Measurements from ENCODE around the gene SPAST. TPM values are rescaled to one million over a fixed set of nuclear protein-coding genes. Genes with fewer than 3 reads are reported as not detected.

SPAST gene
- total and polyA plus RNA-seq, 2 of the 13 experiments (the other 11 are each of a cell fraction or from before 2014, with no cell fraction given), result 11.5 to 40.4 TPM

GRCh38 chr2:32039447-32040219, 23.7 kb upstream of the SPAST start, which contains the start of gene DPY30 (continued):
- TF ChIP-seq CREB1 (IDR thresholded peaks at IDR 0.05) (peak; percentile 65), CREB1 (CRISPR knock-in tag; IDR thresholded peaks at IDR 0.05) (no peak), SIX4 (CRISPR knock-in tag; IDR thresholded peaks at IDR 0.05) (peak; percentile 12), ZBTB49 (CRISPR knock-in tag; IDR thresholded peaks at IDR 0.05; ENCODE audit: borderline replicate concordance) (no peak), NKX3-1 (CRISPR knock-in tag; IDR thresholded peaks at IDR 0.05) (peak; percentile 92), PAWR (CRISPR knock-in tag; IDR thresholded peaks at IDR 0.05; ENCODE audit: borderline replicate concordance) (no peak), STAT5B (CRISPR knock-in tag; IDR thresholded peaks at IDR 0.05) (peak; percentile 80; the same call in 1 of the 2 replicates), ZBTB26 (CRISPR knock-in tag; IDR thresholded peaks at IDR 0.05; ENCODE audit: borderline replicate concordance) (peak; percentile 75), FOXO1 (CRISPR knock-in tag; IDR thresholded peaks at IDR 0.05) (peak; percentile 5; the same call in 1 of the 2 replicates), IRF1 (CRISPR knock-in tag; IDR thresholded peaks at IDR 0.05; ENCODE audit: low read depth) (no peak), ZNF879 (CRISPR knock-in tag; IDR thresholded peaks at IDR 0.05) (no peak), DDIT3 (CRISPR knock-in tag; IDR thresholded peaks at IDR 0.05) (no peak), ZNF746 (CRISPR knock-in tag; IDR thresholded peaks at IDR 0.05) (peak; percentile 68; the same call in 1 of the 2 replicates), ZNF883 (CRISPR knock-in tag; IDR thresholded peaks at IDR 0.05; ENCODE audit: not compliant biosample characterization) (peak; percentile 96), CHD2 (IDR thresholded peaks at IDR 0.05; ENCODE audit: low read depth, low read length) (0 out of 2 replicates have a peak, but pooled peaks have one; percentile 25), ZXDC (CRISPR knock-in tag; IDR thresholded peaks at IDR 0.05) (peak; percentile 77), ZNF24 (IDR thresholded peaks at IDR 0.05) (no peak)
- TF ChIP-seq, protein P1, sequence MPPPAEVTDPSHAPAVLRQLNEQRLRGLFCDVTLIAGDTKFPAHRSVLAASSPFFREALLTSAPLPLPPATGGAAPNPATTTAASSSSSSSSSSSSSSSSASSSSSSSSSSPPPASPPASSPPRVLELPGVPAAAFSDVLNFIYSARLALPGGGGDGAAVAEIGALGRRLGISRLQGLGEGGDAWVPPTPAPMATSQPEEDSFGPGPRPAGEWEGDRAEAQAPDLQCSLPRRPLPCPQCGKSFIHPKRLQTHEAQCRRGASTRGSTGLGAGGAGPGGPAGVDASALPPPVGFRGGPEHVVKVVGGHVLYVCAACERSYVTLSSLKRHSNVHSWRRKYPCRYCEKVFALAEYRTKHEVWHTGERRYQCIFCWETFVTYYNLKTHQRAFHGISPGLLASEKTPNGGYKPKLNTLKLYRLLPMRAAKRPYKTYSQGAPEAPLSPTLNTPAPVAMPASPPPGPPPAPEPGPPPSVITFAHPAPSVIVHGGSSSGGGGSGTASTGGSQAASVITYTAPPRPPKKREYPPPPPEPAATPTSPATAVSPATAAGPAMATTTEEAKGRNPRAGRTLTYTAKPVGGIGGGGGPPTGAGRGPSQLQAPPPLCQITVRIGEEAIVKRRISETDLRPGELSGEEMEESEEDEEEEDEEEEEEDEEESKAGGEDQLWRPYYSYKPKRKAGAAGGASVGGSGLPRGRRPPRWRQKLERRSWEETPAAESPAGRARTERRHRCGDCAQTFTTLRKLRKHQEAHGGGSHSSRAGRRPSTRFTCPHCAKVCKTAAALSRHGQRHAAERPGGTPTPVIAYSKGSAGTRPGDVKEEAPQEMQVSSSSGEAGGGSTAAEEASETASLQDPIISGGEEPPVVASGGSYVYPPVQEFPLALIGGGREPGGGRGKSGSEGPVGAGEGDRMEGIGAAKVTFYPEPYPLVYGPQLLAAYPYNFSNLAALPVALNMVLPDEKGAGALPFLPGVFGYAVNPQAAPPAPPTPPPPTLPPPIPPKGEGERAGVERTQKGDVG (CRISPR knock-in tag; IDR thresholded peaks at IDR 0.05; ENCODE audit: borderline replicate concordance), result peak; percentile 87; the same call in 1 of the 2 replicates

Measured in HepG2 (cell line).